Measurements from ENCODE around the gene AMHR2.
A peak's percentile ranks its signal among the peaks of the same experiment; 100 is the strongest.

Gene AMHR2

GRCh38 chr12:53452159-53453077 is 28.8 kb downstream of the AMHR2 start:
- peak; percentile 79 for DNase-seq (ENCODE audit: low spot score)

DNA sequence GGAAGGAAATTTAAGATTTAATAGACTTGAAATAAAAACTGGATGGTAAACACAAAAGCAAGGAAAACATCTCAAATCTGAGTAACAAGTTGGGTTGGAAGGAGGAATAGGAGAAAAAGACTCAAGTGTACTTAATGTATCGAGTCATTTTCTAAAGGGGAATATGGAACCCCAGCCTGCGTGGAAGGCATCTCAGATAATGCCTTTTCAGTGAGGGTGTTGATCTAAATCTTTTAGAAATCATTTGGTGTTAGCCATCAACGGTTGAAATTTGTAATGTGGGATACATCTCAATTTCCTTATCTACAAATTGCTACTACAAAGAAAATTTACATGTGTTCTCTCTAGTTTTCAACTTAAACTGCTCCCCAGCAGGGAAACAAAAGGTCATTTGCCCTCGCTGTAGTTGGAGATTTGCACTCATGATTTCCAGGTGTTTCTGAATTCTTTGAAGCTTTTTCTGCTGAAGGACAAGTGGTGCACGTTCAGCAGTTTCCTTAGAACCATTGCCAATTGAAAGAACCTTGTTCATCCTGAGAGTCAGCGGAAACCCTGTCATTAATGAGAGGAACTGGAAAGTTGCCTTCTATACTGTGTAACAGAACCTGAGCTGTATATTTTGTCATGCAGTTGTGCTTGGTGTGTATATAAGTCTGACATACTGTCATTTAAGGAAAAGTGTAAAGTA is 30.4 kb downstream of the AMHR2 start:
- DNase-seq (ENCODE audit: low spot score): no peak

DNA sequence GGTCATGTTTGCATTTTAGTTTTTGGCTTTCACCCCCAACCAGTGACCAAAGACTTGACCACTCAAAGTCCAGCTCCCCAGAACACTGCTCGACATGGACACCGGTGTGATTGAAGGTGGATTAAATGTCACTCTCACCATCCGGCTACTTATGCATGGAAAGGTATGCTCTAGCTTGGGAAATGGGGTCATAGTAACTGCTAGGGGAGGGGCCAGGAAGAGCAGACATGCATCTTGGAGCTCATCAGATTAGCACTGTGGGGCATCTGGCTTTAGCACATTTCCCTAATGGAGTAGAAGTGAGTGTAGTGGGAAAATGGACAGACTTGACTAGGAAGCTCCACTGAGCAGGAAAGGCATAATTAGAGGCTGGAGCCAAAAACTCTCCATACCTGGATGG is 31.1 kb downstream of the AMHR2 start:
- DNase-seq (ENCODE audit: low spot score): no peak

- DNase-seq (ENCODE audit: low spot score): no peak
These were observed 33.2 kb downstream of the AMHR2 start for GRCh38 chr12:53456654-53457366.

DNA sequence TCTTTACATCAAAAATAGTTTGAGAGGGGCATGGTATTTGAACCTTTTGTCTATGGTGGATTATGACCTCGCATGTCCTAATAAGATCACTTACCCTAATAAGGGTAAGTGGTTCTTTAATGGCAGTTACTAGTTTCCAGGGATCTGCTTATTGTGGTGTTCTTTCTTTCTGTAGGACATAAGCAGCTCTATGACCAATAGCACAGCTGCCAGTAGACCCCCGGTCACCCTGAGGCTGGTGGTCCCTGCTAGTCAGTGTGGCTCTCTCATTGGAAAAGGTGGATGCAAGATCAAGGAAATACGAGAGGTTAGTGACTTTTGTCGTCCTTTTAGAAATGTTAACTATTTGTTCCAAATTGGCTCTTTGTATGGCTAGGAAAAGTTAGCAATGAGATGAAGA is 35.4 kb downstream of the AMHR2 start:
- no peak for DNase-seq (ENCODE audit: low spot score)

GRCh38 chr12:53461059-53461458 is 37.4 kb downstream of the AMHR2 start:
- DNase-seq (ENCODE audit: low spot score): no peak

DNA sequence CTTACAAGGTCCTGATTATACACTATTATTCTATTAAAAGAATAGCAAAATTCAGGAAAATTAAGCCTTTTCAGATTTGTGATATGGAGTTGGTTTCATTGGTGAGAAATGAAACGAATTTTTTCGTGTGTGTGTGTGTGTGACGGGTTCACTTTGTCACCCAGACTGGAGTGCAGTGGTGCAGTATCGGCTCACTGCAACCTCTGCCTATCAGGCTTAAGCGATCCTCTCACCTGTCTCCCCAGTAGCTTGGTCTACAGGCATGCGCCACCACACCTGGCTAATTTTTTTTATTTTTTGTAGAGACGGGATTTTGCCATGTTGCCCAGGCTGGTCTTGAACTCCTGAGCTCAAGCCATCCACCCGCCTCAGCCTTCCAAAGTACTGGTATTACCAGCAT is 37.9 kb downstream of the AMHR2 start:
- DNase-seq (ENCODE audit: low spot score): no peak

- no peak for DNase-seq (ENCODE audit: low spot score)
These were observed 39.3 kb downstream of the AMHR2 start for GRCh38 chr12:53462935-53463334.

DNA sequence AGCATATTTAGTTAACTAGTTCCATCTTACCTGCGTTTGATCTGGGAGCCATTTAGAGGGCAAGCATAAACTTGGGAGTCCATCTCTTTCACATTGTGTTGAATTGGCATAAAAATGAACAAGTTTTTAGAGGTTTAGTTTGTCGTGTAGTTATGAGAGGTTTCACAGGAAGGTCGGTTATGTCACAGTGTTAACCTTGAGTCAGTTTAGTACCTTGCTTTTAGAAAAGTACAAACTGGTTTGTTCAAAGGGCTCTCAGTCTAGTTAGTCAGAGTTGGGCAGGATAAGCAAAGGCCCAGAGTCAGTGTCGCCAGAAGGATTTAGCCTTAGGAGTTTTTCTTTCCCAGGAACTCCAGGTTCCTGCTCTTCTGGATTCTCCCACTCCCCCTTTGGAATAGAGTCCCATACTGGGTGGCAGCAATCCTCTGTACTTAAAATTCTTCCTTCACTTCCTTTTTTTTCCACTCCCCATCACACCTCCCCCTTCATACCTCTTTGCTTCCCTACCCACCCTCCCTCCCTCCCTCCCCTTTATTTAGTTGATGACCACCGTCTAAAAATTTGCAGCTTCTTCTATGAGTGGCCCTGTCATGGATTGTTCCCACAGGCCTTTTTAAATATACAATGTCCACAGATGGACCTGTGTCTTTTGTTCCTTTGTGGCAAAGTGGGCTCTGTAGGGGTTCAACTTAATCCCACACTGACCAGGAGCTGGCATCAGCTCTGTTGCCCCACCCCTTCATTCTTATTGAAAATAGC is 40.3 kb downstream of the AMHR2 start:
- no peak for DNase-seq (ENCODE audit: low spot score)

GRCh38 chr12:53464685-53465418 is 41.2 kb downstream of the AMHR2 start:
- DNase-seq (ENCODE audit: low spot score): no peak

GRCh38 chr12:53465679-53466078 is 42.0 kb downstream of the AMHR2 start:
- no peak for DNase-seq (ENCODE audit: low spot score)

GRCh38 chr12:53466640-53467039 is 43.0 kb downstream of the AMHR2 start:
- DNase-seq (ENCODE audit: low spot score): no peak

DNA sequence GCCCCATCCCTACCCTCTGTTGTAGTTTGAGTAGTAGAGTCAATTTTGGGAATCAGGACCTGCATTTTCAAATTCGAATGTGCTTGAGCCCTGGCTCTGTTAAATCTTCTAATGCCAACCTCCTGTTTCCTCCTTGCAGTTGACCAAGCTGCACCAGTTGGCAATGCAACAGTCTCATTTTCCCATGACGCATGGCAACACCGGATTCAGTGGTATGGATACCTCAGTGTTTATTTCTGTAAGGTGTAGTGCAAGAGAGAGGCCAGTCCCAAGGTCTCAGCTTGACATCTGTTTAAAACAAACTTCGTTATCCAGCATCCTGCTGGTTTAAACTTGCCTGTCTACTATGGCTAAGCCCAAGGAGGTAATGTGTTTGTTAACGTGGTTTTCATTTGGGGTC is 43.4 kb downstream of the AMHR2 start:
- no peak for DNase-seq (ENCODE audit: low spot score)

DNA sequence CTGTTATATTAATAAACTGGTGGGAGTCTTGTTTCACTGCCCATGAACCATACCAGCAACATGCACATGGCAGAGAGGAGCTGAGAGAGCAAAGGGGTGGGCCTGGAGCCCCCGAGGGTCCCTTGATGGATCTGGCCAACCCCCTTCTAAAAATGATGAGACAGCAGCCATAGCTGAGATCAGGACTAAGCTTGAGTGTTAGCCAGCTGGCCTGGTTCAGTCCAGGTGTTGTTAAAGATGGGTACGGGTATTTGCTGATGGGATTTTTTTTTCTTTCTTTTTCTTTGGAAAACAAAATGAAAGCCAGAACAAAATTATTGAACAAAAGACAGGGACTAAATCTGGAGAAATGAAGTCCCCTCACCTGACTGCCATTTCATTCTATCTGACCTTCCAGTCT is 44.2 kb downstream of the AMHR2 start:
- no peak for DNase-seq (ENCODE audit: low spot score)

DNA sequence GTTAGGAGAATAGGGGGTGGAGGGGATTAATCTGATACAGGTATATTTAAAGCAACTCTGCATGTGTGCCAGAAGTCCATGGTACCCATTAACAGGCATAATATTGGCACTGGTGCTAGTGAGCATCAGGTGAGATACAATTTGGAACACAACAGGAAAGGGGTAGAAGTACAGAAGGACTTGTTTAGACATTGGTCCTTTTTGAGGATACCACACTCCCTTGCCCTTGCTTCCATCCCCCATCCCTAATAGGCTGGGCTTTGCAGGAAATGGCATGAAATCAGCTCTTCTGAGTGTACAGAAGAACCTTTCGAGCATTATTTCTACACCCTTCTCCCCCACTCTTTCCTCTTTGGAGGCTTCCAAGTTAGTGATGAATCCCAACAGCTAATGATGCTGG is 44.6 kb downstream of the AMHR2 start:
- no peak for DNase-seq (ENCODE audit: low spot score)

DNA sequence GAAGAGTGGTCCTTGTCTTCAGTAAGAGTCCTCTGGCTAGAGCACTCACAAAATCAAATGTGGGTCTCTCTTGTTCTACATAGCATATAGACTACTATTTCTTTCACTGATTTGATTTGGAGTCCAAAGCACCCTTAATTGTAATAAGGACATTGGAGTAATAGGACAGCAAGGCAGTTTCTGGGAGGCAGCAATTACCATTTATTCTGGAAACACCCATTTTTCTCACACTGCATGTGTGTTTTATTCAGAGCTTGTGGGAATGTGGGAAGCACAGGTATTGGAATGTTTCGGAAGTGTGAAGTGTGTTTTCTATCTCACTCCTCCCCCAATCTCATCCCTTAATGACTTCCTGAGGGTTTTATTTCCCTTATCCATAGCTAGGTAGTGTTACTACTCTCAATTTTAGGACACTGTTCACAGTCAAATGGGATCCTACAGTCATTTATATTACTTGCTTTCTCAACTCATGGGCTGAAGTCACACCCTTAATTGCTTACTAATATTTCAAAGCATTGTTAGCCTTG is 48.5 kb downstream of the AMHR2 start:
- DNase-seq (ENCODE audit: low spot score): no peak

DNA sequence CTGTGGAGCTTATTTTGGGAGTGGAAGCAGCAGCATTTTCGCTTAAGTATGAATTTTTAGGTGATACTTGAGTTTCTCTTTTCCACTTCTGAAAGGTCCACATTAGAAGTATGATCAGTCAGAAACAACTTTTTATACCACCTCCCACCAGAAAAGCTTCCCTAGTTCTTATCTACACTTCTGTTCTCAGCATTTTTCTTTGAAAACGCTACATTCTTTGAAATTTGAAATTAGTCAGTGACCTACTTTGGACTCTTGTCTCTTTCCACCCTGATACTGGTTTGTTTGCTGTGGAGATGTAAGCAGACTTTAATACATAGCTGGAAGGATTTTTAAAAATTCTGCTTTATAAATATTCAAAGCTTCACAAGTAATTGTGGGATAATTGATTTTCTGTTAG is 50.4 kb downstream of the AMHR2 start:
- DNase-seq (ENCODE audit: low spot score): peak; percentile 34

DNA sequence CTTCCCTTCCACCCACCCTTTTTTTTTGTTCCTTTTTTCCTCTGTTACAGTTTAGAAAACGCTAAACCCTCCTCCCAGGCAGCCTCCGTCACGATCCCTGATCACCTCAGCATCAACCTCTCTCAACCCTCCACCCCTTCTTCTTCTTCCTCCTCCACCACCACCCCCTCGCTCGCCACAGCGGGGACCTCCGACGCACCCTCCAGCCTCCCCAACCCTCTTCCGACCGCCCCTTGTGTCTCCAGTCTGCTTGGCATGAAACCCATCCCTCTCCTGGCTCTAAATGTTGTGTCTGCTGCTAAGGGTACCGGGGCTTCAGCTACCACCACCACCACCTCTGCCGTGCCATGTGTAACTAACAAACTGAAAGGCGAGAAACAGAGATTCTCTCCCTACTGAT is 51.2 kb downstream of the AMHR2 start:
- DNase-seq (ENCODE audit: low spot score): no peak

DNA sequence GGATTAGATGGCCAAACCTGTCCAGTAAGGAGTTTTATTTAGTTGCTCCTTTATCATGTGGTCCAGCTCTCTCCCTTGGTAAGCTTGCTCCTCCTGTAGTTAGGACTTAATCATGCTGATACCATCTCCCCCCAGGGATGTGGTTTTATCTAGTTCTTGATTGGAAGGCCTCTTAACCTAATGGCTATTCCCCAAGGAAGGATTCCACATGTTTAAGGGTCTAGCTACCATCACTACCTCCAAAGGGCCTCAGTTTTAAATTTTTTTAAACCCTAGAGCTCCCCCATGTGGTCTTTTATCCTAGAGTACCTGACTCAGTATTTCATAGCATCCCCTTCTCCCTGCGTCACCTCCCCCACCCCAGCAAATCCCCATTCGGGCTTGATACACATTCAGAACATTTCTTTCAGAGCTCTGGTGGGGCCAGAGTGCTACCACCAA is 53.1 kb downstream of the AMHR2 start:
- DNase-seq (ENCODE audit: low spot score): peak; percentile 27

DNA sequence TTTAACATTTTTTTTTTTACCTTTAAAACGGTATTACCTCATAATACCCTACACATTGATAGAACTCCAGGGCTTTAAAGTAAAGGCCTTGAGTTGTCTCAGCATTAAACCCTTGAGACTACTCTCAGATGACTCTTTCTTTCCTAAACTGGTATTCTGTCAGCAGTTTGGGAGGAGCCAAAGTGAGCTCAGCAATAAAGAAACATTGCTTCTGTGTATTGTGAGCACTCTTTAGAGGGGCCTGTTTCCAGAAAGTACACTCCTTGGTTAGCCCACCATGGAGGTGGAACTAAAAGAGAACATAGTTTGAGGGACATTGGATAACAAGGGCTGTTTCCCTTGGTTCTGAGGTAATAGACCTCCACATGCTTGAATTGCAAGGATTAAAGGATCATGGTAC is 55.2 kb downstream of the AMHR2 start:
- no peak for DNase-seq (ENCODE audit: low spot score)

GRCh38 chr12:53479331-53479730 is 55.7 kb downstream of the AMHR2 start:
- no peak for DNase-seq (ENCODE audit: low spot score)

Measured in CD4-positive, alpha-beta T cell treated with Interleukin-15 for 4 hours (primary cell).